HG02943 (cell line): ENCODE measurements around the gene MARF1.
"Not testable (repeated sequence)": the region's sequence is repeated elsewhere in the genome, so short reads cannot be mapped to it uniquely, and the experiment has no call there.

Experiments used
- ATAC-seq: cut with Tn5 transposase; IDR thresholded peaks from one replicate; pipeline ENCODE4 v1.9.1; 2021; ENCODE audit warnings: mild to moderate bottlenecking, low read depth, moderate library complexity; ENCODE audit not compliant: unreplicated experiment

MARF1 gene, protein sequence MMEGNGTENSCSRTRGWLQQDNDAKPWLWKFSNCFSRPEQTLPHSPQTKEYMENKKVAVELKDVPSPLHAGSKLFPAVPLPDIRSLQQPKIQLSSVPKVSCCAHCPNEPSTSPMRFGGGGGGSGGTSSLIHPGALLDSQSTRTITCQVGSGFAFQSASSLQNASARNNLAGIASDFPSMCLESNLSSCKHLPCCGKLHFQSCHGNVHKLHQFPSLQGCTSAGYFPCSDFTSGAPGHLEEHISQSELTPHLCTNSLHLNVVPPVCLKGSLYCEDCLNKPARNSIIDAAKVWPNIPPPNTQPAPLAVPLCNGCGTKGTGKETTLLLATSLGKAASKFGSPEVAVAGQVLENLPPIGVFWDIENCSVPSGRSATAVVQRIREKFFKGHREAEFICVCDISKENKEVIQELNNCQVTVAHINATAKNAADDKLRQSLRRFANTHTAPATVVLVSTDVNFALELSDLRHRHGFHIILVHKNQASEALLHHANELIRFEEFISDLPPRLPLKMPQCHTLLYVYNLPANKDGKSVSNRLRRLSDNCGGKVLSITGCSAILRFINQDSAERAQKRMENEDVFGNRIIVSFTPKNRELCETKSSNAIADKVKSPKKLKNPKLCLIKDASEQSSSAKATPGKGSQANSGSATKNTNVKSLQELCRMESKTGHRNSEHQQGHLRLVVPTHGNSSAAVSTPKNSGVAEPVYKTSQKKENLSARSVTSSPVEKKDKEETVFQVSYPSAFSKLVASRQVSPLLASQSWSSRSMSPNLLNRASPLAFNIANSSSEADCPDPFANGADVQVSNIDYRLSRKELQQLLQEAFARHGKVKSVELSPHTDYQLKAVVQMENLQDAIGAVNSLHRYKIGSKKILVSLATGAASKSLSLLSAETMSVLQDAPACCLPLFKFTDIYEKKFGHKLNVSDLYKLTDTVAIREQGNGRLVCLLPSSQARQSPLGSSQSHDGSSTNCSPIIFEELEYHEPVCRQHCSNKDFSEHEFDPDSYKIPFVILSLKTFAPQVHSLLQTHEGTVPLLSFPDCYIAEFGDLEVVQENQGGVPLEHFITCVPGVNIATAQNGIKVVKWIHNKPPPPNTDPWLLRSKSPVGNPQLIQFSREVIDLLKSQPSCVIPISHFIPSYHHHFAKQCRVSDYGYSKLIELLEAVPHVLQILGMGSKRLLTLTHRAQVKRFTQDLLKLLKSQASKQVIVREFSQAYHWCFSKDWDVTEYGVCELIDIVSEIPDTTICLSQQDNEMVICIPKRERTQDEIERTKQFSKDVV (N-terminal part only)

DNA sequence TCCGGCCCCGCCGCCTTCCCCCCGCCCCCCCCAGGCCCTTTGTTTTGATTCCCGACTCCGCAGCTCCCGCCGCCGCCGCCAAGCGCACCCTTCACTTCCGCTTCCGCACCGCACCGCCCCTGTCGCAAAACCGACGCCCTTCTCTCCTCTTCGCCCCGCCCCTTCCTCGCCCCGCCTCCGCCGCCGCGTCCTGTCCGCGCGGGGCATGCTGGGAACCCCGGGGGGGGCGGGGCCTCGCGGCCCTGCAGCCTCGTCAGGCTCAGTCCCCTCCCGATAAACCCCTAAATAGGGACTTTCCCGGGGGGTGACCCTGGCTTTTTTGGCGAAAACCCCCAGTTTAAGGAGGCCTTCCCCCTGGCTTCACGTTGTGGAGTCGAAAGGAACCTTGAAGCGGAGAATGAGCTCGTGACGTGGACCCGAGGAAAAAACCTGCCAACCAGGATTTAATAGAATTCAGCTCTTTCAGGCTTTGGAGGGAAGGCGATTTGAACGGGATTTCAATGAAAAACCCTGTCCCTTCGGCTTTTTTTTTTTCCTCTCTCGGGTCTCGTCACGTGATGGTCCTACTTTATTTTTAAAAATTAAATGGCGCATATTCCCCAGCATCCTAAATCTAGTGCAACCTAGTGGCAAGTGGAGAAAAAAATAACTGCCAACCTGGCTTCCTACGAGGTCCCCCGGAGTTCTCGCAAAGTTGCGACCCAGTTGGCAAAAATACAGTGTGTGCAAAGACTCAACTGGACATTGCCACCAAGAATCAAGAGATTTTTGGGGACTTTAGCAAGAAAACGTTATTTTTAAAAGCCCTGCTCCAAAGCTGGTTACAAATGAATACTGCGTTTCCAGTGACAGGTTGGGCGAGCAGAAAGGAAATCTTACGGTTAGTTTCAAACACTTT, at the start of gene MARF1:
TSS of gene MARF1 (minus strand) at position 107 of the 898 bp plus-strand sequence. CDS start 3,921 bp downstream, outside the sequence.
- peak; percentile 50 for ATAC-seq

GRCh38 chr16:15692508-15692907, 49.6 kb upstream of the MARF1 start:
- ATAC-seq = not testable (repeated sequence)

DNA sequence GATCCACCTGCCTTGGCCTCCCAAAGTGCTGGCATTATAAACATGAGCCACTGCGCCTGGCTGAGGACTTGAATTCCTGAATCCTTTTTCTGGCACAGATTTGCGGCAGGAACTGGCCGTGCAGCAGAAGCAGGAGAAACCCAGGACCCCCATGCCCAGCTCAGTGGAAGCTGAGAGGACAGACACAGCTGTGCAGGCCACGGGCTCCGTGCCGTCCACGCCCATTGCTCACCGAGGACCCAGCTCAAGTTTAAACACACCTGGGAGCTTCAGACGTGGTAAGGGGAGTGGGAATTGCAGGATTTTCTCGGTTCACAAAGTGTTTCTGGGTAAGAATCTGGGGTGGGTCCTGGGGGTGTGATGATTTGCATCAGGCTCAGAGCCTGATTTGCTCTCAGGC, 48.1 kb upstream of the MARF1 start:
- no peak for ATAC-seq

DNA sequence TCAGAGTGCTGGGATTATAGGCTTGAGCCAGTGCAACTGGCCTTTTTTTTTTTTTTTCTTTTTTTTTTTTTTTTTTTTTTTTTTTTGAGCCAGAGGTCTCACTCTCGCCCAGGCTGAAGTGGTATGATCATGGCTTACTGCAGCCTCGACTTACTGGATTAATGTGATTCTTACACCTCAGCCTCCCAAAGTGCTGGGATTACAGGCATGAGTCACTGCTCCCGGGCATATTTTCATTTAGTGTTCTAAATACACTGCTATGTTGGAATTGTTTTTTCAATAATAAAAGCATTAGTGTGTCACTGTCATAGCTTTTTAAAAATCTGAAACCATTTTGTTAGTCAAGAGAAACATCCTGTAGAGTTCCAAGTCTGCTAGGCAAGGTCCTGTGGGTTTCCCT, 47.3 kb upstream of the MARF1 start:
- ATAC-seq = no peak

GRCh38 chr16:15689290-15689689, 46.3 kb upstream of the MARF1 start:
- ATAC-seq = no peak

DNA sequence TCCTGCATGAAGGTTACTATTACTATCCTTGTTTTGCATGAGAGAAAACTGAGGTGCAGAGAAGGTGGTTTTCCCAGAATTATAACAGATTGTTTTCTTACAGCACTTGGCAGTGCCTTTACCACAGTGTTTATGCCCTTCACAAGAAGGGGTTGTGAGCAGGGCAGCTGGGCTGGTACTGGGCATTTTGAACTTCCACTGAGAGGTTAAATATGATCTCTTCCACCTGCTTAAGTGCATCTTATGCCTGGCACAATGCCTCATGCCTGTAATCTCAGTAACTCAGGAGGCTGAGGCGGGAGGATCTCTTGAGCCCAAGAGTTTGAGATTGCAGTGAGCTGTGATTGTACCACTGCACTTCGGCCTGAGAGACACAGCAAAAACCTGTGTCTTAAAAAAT, 43.3 kb upstream of the MARF1 start:
- ATAC-seq = no peak

DNA sequence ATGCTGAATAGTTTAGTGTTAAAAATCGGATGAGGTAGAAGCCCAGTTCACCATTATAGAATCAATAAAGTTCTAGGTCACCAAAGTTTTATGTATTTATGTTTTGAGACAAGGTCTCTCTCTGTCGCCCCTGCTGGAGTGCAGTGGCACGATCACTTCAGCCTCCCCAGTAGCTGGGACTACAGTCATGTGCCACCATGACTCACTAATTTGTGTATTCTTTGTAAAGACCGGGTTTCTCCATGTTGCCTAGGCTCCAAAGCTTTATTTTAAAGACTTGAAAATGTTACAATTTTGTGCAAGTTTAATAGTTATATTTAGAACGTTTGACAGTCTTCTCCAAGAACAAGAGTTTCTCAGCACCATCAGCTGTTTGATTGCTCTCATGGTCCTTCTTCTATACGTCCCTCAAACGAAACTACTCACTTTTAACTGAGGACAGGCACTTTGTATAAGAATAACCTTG, 39.2 kb upstream of the MARF1 start:
- ATAC-seq = no peak

DNA sequence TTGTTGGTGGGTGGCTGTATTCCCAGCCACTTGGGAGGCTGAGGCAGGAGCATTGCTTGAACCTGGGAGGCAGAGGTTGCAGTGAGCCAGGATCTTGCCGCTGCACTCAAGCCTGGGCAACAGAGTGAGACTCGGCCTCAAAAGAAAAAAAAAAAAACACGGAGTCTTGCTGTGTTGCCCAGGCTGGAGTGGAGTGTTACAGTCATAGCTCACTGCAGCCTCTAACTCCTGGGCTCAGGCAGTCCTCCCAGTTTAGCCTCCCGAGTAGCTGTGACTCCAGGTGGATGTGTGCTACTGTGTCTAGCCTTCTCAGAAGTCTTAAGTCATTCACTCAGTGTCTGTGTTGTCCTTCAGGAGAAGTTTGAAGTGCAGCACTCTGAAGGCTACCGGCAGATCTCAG, 34.5 kb upstream of the MARF1 start:
- no peak for ATAC-seq

- ATAC-seq = no peak
Observed at GRCh38 chr16:15676506-15676905, 33.6 kb upstream of the MARF1 start.

DNA sequence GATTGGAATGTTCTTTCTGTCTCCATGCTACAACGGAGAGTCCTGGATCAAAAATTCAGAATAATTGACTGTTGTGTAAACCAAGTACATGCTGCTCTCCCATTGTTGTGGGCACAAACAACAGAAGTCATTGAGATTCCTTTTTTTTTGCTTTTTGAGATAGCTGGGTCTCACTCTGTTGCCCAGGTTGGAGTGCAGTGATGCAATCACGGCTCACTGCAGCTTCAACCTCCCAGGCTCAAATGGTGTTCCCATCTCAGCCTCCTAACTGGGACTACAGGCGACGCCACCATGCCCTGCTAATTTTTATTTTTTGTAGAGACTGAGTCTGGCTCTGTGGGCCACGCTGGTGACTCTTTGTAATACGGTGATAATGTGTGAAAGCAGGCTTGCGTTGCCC, 31.6 kb upstream of the MARF1 start:
- ATAC-seq = no peak

DNA sequence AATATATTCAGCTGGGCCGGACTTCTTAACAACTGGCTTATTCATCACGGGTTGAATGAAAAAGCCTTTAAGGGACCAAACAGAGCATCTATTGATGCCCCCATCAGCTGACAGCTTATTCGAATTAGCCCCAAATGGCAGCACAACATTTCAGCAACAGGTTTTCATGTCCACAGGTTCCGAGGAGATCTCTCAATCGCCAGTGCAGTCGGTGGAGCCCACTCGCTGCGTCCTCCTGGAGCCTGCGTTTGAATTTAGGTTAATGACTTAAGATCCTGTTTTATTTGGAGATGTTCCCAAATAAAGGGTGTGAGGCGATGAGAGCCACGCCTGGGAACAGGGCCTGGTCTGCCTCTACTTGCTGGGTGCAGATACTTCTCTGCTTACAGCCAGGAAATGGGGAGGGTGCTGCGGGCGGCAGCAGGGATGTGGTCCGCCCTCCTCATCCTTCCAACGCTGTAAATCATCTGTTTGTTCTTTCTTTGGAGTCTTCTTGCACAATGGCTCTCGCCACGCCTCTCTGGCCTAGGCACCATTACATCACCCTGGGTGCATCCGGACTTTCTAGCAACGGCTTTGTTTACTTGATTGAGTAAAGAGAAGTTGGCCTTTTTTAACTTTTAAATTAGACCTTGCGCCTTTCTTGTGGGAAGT, 29.7 kb upstream of the MARF1 start:
- no peak for ATAC-seq

GRCh38 chr16:15672127-15672513, 29.2 kb upstream of the MARF1 start:
- ATAC-seq = not testable (repeated sequence)

- no peak for ATAC-seq
Observed at GRCh38 chr16:15671530-15672117, 28.7 kb upstream of the MARF1 start.

- ATAC-seq = no peak
Observed at GRCh38 chr16:15667091-15667742, 24.3 kb upstream of the MARF1 start.

DNA sequence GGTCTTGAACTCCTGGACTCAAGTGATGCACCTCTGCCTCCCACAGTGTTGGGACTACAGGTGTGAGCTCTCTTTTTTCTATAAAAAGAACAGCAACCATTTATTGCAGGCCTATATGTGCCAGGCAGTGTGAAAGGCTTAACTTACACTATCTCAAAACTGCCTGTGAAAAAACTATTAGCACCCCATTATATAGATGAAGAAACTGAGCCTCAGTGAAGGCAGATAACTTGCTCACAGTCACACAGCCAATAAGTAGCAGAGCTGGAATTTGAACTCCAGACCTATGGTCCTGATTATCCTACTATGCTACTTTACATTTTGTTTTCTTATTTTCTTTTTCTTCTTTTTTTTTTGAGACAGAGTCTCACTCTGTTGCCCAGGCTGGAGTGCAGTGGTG, 22.2 kb upstream of the MARF1 start:
- no peak for ATAC-seq

DNA sequence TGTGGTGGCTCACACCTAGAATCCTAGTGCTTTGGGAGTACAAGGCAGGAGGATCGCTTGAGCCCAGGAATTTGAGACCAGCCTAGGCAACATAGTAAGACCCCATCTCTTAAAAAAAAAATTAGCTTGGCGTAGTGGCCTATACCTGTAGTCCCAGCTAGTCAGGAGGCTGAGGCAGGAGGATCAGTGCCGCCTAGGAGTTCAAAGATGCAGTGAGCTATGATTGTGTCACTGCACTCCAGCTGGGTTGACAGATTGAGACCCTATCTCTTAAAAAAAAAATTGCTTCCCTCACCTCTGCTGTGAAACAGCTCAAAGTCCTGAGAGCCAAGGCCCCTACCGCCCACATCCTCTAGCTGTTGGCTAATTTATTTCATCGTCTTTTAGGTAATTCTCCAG, 17.2 kb upstream of the MARF1 start:
- ATAC-seq = no peak

DNA sequence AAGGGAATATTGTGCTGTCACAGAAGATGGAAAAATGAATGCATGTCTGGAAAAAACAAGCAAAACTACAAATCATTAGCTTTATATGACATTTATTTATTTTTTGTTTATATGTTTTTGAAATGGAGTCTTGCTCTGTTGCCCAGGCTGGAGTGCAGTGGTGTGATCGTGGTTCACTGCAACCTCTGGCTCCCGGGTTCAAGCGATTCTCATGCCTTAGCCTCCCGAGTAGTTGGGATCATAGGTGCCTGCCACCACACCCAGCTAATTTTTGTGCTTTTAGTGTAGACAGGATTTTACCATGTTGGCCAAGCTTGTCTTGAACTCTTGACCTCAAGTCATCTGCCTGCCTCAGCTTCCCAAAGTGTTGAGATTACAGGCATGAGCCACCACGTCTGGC, 15.6 kb upstream of the MARF1 start:
- no peak for ATAC-seq

GRCh38 chr16:15658149-15658548, 15.2 kb upstream of the MARF1 start:
- ATAC-seq = no peak
